Hematopoietic multipotent progenitor cell (in vitro differentiated cells): ENCODE measurements around the gene FREY1. TPM values are rescaled to one million over a fixed set of nuclear protein-coding genes. Genes with fewer than 3 reads are reported as not detected.

ENCODE experiments used
- DNase-seq, 3 donors: peaks; one replicate each; pipeline ENCODE4 v3.0.0-alpha.2; 2011 to 2015; ENCODE audit warnings: low read depth in 2 of 3, low spot score in 2 of 3
- total RNA-seq: library from RNA; depleted of rRNA; stranded (reverse); fragments of >200 nt; gene quantifications from one replicate; pipeline ENCODE4 v1.2.3, GENCODE V29; 2012

Gene FREY1
- total RNA-seq, 1 donor = 5.7 TPM

DNA sequence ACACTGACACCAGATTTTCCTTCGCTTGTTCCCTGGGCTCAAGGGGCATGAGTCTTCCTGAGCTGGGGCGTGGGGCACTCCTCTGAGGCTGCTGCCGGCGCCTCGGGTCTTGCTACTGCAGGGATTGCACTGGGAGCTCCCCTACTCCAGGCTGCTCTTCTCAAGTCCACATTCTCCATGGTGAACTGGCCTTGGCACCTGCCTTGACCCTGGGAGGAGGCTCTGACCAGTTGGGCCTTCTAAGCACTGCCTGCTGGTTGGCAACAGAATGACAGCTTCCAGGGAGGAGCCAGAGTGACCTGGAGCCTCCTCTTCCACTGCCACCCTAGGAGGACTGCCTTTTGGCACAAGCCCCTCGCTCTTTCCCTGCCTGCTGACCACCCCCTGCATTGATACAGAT, 9.5 kb downstream of the FREY1 start:
- no peak for DNase-seq

DNA sequence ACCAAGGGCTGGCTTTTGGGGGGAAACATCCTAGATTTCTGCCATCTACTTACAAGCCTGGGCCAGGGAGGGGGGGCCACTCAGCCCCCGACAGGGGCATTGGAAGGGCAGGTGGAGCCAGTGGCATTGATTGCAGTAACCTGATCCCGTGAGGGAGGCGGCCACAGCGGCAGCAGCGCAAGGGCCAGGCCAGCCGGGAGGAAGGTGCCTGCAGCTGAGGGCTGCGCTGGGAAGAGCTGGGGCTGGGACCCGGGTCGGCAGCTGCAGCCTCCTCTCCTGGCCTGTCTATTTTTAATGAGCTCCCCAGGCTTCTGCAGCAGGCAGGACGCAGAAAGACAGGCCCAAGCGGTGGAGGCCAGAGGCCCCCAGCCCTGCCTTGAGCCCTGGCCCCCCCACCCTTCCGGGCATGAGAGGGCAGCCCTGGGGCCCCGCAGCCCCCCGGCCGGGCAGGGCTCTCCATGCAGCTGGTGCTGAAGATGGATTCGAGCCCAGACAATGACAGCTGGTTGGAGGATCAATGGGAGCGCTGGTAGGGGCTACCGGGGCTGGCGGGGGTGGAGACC, 10.6 kb downstream of the FREY1 start:
- DNase-seq = no peak

DNA sequence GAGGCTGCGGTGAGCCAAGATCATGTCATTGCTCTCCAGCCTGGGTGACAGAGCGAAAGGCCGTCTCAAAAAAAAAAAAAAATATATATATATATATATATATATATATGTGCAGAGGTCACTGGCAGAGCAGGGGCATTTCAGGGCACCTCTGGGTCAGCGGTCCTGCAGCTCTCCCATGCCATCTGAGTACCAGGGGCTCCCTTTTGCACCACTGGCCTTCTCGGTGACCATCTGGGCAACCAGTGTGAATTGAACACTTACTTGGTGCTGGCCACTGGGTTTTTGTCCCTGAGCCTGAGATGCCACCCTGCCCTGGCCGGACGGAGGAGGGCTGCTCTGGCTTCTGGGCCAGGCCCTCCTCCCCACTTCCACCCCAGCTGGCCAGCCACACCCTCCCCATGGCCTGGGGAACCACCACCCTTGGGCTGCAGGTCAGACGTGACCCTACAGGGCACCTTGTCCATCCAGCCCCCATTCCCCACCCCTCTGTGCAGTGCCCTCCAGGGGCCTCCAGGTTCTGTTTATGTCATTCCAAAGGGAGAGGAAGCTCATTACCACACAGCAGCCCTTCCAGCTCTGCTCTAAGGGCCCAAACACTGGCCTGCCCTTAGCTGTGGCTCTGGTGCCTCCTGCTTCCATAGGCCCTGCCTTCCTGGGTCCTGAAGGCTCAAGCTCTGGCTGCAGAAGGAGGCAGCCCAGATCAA, 11.4 kb downstream of the FREY1 start:
- no peak for DNase-seq

DNA sequence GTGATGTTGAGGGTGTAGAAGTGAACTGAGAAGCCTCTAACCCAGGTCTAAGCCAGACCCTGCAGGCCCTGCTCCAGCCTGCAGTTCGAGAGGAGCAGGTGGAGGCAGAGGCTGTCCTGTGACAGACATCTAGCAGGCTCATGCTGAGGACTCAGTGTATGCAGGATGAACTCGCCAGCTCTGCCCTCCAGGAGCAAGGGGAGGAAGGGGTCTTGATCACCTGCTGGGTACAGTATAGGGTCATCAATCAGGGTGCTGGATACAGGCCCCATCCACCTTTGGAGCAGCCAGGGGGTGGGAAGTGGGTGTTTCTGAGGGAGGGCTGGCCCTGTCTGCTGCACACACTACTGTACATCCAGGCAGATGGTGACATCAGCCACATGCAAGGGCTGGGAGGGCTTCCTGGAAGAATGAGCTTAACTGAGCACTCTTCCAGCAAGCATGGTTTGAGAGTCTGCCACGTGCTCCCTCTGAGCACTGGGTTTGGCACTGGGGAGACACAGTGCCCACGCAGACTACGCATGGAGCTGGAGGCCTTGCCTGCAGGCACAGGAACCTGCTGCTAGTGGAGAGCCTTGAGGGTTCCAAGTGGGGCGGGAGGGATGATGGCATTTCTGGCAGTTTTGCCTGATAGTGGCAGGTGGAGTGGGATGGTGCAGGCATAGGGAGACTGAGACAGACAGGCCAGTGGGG, 12.4 kb downstream of the FREY1 start:
- no peak for DNase-seq

DNA sequence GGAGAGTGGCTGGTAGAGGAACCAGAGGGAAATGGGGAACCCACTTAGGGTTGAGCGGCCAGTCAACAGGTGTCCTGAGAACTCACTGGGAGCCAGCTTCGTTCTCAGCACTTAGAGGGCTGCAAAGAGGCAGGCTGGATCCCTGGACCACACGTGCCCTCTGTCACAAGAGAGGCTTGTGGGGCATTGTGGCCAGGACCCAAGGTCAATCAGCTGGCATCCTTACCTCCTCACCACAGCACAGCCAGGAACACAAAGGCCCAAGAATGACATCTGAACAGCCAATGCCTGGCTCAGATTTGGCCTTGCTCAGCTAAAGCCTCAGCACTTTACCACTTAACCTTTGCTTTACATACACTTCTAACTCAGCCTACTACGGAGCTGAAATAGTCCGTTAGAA, 14.2 kb downstream of the FREY1 start:
- DNase-seq = no peak

DNA sequence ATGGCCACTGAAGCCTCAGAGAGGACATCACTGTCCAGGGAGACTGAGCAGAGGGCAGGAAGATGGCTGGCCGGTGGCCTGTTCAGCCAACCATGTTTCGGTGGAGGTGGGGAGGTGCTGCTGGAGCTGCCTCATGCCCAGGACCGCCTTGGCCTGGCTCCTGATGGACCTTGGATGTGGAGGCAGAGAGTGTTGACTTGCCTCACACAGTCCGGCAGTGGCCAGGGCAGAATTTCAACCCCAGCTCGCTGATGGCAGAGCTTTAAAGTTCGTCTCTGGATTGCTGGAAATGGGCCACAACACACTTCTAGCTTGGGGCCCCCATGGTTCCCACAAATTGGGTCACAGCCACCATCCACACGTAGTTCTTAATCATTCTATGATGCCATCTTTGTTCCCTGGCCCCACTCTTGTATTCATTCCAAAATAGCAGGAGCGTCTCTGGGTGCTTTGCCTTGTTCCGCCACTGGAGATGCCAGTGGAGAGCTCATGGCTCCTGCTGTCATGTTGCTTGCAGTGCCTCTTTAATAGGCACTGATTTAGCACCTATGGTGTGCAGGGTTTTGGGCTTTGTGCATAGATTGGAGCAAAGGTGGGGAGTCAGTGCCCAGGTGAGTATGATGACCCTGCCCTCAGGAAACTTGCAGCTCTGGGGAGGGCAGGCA, 16.1 kb downstream of the FREY1 start:
- DNase-seq = no peak

DNA sequence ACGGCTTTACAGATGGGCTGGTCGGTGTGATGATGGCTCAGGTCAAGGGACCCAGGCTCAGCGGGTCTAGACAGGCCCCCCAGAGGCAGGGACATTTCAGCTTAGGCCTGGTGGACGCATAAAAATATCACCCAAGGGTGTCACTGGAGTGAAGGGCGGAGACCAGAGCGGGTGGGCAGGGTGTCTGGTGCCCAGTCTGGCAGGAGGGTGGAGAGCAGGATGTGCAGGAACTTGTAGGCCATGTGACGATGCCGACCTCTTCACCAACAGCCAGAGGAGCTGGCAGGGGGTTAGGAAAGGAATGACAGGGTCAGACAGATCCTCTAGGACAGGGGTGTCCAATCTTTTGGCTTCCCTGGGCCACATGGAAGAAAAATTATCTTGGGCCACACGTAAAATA, 17.1 kb downstream of the FREY1 start:
- no peak for DNase-seq

DNA sequence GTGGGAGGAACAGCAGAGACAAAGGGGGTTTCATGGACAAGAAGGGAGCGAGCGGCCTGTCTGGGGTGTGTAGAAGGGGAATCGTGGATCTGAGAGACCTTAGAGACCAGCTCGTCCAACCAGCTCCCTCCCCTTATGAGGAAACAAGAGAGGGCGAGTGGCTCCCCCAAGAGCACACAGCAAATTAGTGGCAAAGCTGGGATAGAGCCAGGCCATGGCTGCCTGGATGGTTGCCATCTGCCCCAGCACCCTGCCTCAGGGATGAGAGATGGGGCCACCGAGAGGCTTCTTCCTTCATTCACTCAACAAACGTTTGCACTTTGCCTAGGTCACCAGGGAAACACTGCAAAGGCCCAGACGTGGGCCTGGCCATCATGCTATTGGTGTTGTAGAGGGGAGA, 17.5 kb downstream of the FREY1 start:
- no peak for DNase-seq

DNA sequence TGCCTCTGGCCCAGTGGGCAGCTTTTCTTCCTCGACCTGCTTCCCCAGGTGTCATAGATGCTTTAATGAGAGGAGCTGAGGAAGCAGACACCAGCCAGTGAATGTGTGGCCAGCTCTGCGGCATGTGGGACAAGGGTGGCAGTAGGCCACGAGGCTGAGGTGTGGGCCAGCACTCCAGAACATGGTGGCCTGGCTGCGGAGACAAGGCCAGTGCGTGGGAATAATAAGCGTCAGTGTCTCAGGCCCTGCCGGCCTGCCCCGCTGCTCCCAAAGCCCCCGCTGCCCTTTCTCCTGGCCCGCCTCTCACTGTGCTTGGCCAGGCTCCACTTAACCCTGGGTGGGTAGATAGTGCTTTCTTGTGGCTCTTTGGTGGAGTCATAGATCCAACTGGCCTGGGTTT, 19.5 kb downstream of the FREY1 start:
- DNase-seq = no peak

DNA sequence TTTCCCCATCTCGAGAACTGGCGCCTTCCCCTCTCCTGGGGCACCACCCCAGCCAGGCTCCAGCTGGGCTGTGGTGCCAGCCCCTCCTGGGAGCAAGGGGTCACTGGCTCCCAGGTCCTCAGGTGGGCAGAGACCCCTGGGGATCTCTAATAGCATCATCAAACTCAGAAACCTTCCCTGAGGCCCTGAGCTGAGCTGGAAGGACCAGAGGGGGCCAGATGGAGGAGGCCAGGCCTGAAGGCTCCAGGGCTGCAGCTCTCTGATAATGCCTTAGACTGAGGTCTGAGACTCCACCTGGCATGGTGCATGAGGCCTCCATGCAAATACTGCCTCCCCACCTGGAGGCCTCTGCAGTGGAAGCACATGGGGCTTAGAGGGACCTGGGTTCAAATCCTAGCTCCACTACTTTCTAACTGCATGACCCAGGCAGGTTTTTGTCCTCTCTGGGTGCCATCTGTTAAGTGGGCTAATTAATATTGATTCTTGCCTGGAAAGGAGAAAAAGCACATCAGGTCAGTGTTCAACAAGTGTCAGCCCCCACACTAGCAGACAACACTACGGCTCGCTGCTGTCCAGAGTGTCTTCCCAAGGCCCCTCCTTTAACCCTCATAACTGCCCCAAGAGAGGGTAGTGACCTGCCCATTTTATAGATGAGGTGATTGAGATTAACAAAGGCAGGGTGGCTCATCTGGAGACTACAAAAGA, 20.1 kb downstream of the FREY1 start:
- DNase-seq = no peak

DNA sequence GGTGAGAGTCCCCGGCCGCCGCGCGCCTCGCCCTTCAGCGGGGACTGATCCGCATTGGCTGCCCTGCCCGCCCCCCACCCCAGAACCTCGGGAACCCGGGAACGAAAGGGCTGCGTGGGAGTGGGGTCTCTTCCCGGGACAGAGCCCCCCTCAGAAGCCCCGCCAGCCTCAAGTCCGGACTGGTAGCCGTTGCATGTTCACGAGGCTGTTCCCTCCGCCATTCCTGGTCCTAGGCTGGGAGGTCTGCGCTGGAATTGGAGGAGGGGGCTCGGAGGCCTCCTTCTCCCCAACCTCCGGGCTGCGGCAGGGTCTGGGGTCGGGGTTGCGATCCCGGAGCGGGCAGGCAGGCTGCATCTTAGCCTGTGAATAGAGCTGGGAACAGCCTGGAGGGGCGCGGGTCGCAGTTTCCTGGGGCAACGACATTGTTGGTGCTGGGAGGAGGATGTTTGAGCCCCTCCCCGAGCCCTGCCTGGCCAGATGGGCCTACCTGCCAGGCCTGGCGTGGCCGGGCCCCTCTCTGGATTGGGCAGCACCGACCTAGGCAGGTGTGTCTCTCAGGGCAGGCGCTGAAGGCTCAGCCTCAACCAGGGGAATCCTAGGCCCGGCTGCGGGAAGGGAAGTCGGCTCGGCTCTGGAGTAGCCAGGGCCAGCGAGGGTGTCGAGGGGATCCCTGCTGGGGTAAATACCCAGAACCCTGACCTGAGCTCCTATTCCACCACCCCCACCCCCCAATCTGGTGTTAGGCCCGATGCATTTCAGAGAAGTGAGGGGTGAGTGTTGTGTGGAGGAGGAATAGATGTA, 20.9 kb downstream of the FREY1 start:
- no peak for DNase-seq

DNA sequence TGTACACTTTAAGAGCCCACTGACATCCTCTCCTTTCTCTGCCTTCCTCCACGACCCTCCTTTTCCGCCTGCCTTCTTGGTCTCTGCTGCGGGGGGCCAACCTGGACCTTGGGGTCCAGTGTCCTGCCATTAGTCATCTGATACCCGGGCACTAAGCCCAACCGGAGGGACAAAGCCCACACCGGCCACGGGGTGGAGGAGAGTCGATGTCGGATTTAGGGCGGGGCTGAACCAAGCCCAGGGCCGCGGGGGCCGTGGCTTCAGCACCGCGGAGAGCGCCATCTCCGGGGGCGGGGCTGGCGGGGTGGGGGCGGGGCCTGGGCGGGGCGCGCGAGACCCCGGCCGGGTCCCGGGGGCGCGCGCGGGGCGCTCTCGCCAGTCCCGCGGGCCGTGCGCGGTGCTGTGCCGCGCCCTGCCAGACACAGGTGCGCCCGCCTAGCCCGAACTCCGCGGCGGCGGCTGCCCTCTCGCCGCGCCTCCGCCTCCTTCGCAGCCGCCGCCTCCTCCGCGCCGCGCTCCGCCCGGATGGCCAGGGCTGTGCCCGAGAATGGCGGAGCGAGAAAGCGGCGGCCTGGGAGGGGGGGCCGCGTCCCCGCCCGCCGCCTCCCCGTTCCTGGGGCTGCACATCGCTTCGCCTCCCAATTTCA, 21.7 kb downstream of the FREY1 start, which contains the start of gene MAPK8IP1:
Gene MAPK8IP1 (plus strand): TSS at position 378 of the 647 bp plus-strand sequence. CDS start 170 bp downstream, at position 548.
- peak; percentile 37 to 49 (median 39) for DNase-seq

DNA sequence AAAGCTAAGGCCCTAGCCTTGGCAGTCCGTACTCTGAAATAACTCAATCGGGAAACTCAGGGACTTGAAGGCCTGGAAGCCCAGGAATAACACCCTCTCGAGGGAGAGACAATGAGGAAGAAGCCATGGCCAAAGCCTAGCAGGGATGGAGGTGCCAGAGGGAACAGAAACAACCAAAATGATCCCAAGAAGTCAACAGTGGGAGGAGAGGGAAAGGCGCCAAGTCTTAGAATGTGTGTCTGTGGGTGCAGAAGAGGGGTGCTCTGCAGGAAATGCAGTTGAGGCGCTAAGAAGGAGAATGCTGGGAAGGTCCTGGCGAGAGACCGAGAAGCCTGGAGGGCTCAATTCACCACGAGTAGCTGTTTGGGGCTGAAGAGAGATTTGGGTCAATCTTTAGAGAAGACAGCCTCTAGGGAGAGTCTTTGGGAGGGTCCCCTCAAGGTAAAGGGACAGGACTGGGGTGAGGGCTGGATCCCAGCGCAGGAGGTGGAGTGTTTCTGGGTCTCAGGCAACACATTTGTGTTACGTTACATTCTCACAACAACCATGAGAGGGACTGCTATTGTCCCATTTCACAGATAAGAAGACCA, 22.4 kb downstream of the FREY1 start:
- DNase-seq = peak in 1 of 3 donors; percentile 17

DNA sequence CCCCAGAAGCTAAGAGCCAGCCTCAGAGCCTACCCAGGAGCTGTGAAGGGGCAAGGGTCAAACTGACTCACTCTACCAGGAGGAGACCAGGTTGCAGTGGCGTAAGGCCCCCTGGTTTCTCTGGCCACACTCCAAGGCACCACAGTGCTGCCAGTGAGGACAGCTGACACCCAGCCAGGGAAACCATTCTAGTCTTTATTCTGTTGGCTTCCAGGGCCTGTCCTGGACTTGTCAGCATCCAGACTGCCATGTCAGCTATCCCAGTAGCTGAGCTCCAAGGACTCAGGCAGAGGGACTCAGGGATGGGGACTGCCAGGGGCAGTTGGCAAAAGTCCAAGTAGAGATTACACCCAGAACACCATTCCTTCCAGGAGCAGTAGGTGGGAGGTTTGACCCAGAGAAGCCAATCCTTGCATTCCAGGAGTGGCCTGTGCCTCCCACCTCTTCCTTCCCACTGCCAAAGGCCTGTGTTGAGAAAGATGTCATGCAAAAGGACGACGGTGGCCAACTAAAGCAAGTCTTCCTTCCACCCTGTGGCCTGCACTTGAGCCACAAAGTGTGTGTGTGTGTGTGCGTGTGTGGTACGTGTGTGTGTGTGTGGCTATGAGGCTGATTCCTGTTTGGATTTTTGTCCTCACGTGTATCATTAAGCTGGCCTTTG, 25.2 kb downstream of the FREY1 start:
- no peak for DNase-seq

DNA sequence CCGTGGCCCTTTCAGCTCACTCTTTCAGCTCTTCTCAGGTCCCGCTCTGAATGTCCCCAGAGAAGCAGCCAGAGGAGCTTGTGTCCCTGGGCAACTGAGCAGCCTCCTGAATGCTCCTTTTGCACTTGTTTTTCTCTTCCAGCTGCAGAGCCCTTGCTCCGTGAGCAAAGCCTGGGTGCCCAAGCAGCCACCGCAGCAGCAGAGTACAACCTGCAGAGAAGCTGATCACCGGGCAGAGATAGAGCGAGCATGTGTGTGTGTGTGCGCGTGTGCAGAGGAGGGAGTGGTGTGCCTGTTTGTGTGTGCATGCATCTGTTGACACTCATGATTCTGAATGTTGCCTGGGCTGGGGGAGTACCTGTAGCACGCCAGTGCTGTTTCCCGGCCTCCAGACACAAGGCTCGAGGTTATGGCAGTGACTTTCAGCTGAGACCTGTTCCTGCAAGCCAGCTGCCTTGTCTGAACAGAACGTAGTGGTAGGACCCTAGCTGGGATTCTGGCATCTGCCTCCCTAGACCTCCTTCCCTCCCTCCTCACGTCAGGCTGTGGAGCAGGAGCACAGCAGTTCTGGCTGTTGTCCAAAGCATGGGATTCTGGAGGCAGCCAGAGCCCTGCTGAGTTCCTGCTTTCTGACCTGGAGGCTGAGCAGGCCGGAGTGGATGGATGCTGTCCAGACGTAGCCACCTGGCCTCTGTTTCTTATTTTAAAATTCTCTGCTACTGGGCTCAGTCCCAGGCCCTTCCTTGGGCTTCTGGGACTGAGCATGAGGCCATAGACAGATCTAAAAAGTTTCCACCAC, 26.1 kb downstream of the FREY1 start:
- DNase-seq = no peak

DNA sequence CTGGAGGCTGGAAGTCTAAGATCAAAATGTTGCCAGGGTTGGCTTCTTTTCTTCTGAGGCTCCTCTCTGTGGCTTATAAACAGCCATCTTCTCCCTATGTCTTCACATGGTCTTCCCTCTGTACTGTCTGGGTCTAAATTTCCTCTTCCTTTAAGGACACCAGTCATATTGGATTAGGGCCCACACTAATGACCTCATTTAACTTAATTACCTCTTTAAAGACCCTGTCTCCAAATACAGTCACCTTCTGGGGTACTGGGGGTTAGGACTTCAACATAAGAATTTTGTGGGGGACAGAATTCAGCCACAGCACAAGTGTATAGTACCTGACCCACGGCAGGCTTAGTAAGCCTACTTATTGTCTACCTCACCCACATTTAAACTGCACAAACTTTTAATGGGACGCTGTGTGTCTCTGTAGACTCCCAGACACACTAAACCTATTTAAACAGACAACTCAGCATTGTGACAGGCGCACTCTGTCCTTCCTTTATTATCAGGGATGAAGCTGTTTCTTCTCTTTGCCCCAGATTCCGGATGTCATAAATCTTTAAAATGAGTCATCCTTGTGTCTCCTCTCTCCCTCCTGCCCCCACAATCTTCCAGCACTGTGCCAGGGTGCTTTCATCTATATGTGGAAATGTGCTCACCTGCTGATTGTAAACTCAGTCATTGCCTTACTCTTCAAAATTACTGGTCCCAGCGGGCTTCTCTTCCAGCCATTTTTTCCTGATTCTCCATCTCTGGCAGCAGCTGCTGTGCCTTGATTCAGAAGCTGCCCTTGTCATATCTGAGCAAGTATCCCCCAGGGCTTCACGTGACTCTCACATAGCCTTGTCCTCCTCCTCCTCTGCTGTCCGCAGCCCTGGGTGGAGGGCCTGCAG, 27.0 kb downstream of the FREY1 start:
- DNase-seq = no peak

DNA sequence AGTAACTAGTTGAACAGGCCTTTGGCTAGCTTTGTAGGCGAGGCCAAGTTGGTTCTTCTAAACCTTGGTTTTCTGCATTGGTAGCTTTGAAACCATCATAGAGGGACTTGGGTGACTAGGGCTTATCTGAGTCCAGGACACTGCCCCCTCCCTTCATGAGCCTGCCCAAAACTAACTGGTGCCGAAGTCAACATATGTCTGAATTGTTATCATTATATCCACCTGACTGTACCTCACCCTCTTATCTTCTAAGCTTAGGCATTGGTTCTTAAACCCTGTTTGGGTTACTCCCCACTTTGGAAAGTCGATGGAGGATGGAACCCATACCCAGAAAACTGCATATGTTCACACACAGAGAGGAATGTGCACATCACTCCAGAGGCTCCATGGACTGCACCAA, 29.2 kb downstream of the FREY1 start:
- no peak for DNase-seq
